Transverse colon (tissue), 4 donors: ENCODE data around the gene SMIM44.

Experiments
- EP300 ChIP-seq: sonication (generic); formaldehyde crosslinking; IDR thresholded peaks from one replicate; pipeline ENCODE4 v1.6.1; 2017; ENCODE audit warnings: antibody characterized with exemption, low read depth
- POLR2AphosphoS5 ChIP-seq, 3 donors: sonication (generic); formaldehyde crosslinking; IDR thresholded peaks; one replicate each; pipeline ENCODE4 v1.6.1; 2016; ENCODE audit warnings: antibody characterized with exemption in 3 of 3
- TF ChIP-seq, protein P1 (sequence below), 5 experiments: fragments of 200-600 bp in 3 of 5; fragments of 450-650 bp in 2 of 5; sonication (generic) in 3 of 5; IDR thresholded peaks; 1 replicate in 2 of 5; 2 replicates in 3 of 5; pipeline ENCODE4 v1.5.1; 2016 to 2017; ENCODE audit warnings: antibody characterized with exemption in 5 of 5, inconsistent platforms in 3 of 5, mild to moderate bottlenecking in 2 of 5, moderate library complexity in 1 of 5

DNA sequence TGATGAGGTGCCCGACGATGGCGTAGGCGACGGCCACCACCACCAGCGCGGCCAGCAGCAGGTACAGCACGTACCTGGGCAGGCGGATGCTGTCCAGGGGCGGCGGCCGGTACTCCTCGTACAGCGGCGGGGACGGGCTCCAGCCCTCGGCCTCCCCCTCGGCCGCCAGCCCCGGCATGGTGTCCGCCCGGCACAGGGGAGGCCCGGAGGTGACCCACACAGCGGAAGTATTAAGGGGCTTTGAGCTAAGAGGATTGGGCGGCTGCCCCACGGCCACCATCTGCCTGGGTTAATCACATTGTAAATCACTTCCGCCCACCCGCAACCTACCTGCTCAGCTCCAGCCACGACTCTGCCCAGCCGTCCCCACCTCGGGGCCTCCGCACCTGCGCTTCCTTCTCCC is at the start of gene SMIM44:
- peak in 2 of 3 donors; percentile 20 to 28 for TF ChIP-seq POLR2AphosphoS5 (IDR thresholded peaks at IDR 0.05)
- TF ChIP-seq, protein P1, sequence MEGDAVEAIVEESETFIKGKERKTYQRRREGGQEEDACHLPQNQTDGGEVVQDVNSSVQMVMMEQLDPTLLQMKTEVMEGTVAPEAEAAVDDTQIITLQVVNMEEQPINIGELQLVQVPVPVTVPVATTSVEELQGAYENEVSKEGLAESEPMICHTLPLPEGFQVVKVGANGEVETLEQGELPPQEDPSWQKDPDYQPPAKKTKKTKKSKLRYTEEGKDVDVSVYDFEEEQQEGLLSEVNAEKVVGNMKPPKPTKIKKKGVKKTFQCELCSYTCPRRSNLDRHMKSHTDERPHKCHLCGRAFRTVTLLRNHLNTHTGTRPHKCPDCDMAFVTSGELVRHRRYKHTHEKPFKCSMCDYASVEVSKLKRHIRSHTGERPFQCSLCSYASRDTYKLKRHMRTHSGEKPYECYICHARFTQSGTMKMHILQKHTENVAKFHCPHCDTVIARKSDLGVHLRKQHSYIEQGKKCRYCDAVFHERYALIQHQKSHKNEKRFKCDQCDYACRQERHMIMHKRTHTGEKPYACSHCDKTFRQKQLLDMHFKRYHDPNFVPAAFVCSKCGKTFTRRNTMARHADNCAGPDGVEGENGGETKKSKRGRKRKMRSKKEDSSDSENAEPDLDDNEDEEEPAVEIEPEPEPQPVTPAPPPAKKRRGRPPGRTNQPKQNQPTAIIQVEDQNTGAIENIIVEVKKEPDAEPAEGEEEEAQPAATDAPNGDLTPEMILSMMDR (IDR thresholded peaks at IDR 0.05), result no peak
- no peak for TF ChIP-seq EP300
